Measurements from ENCODE around the gene TAS2R13.

TAS2R13 gene

DNA sequence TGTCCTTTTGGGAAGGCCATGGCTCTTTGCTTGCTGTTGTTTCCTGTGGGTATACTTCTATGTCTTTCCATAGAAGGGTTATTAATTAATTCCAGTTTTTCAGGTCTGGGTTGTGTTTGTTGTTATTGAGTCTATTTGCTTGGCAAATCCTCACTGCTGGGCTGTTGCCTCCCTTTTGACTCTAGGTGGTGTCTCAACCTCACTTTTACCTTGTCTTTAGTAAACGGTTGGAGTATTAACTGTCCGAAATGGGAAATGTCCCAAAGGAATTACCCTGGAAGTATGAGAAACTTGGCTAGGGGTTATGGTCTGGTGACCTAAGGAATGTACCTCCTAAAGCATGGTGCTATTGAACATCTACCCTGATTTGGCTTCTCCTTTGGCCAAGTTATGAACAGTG is 42.0 kb downstream of the TAS2R13 start:
- DNase-seq (ENCODE audit: low read depth, low spot score) = no peak

DNA sequence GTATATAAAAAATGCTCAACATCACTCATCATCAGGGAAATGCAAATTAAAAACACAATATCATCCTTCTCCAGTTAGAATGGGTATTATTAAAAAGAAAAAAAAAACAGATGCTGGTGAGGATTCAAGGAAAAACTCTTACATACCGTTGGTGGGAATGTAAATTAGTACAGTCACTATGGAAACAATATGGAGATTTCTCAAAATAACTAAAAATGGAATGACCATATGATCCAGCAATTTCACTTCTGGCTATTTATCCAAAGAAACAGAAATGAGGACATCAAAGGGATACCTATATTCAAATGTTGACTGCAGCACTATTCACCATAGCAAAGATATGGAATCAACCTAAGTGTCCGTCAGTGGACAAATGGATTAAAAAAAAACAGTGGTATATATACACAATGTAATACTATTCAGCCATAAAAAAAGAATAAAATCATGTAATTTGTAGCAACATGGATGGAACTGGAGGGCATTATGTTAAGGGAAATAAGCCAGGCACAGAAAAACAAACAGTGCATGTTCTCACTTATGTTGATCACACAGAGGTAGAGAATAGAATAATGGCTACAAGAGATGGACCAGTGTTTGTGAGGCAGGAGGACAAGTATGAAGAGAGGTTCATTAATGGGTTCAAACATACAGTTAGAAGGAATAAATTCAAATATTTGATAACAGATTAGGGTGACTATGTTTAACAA is 45.7 kb downstream of the TAS2R13 start:
- no peak for DNase-seq (ENCODE audit: low read depth, low spot score)

DNA sequence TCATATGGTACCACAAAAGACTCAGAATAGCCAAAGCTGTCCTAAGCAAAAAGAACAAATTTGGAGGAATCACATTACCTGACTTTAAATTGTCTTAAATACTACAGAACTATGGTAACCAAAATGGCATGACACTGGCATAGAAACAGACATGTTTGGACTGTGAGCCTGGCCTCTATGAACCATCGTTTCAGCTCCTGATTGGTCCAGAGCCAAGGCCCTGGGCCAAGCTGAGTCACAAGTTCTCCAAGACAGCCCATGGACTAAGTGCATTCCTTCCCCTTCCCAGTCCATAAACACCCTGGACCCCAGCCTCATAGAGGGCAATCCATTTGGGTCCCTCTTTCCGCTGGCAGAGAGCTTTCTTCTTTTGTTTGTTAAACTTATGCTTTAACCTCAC is 48.0 kb downstream of the TAS2R13 start:
- no peak for DNase-seq (ENCODE audit: low read depth, low spot score)

Measured in iPS DF 19.7 (cell line).